Measurements from ENCODE around the gene GNPAT.

- no peak for TF ChIP-seq EP300 (IDR thresholded peaks at IDR 0.05; ENCODE audit: borderline replicate concordance in 1 of 2, low read depth in 2 of 2, low read length in 2 of 2)
- TF ChIP-seq CTCF (IDR thresholded peaks at IDR 0.05; ENCODE audit: control extremely low read depth in 1 of 3, insufficient read depth in 1 of 3, low read depth in 1 of 3, low read length in 3 of 3), result no peak
- TF ChIP-seq KDM1A (IDR thresholded peaks at IDR 0.05; ENCODE audit: borderline replicate concordance, low read length), result no peak
- TF ChIP-seq BRCA1 (IDR thresholded peaks at IDR 0.05; ENCODE audit: low read depth, low read length), result no peak
- no peak for TF ChIP-seq CHD7 (IDR thresholded peaks at IDR 0.05; ENCODE audit: insufficient replicate concordance, low read length)
- TF ChIP-seq POLR2A (IDR thresholded peaks at IDR 0.05; ENCODE audit: control extremely low read depth in 1 of 2, low read depth in 2 of 2, low read length in 2 of 2), result no peak
- TF ChIP-seq ASH2L (IDR thresholded peaks at IDR 0.05; ENCODE audit: low read length), result no peak
- TF ChIP-seq GABPA (IDR thresholded peaks at IDR 0.05; ENCODE audit: borderline replicate concordance, insufficient read depth, low read length), result no peak
- no peak for TF ChIP-seq CBX5 (IDR thresholded peaks at IDR 0.05; ENCODE audit: low read depth, low read length)
- TF ChIP-seq EZH2 (IDR thresholded peaks at IDR 0.05; ENCODE audit: low read depth, low read length, severe bottlenecking), result no peak
- TF ChIP-seq USF2 (IDR thresholded peaks at IDR 0.05; ENCODE audit: low read length), result no peak
- no peak for TF ChIP-seq MAX (IDR thresholded peaks at IDR 0.05)
- no peak for TF ChIP-seq TAF1 (IDR thresholded peaks at IDR 0.05; ENCODE audit: low read depth, low read length)
- no peak for TF ChIP-seq EGR1 (IDR thresholded peaks at IDR 0.05; ENCODE audit: borderline replicate concordance, low read depth, low read length)
These were observed 19.3 kb downstream of the GNPAT start for GRCh38 chr1:231260351-231260750.
